ENCODE results near the gene ASPSCR1.
A peak's percentile ranks its signal among the peaks of the same experiment; 100 is the strongest.

Gene ASPSCR1

DNA sequence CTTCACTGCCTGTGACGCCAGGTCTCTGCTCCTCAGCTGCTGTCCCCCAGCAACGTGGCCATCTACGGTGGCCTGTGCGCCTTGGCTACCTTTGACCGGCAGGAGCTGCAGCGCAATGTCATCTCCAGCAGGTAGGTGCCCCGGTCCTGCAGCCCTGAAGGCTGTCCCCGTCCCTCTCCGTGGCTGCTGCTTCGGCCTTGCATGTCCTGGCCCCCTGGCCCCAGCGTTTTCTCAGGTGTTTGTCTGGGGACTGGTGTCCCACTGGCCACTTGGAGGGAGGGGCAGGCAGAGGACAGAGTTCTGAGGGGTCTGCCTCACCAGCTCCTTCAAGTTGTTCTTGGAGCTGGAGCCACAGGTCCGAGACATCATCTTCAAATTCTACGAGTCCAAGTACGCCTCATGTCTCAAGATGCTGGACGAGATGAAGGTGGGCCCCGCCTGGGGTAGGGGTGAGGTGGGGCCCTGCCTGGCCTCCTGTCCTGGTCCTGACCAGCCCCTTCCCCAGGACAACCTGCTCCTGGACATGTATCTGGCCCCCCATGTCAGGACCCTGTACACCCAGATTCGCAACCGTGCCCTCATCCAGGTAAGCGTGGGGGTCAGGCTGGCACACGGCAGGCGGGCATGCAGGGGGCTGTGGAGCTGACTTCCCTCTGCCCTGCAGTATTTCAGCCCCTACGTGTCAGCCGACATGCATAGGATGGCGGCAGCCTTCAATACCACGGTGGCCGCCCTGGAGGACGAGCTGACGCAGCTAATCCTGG lies 78.7 kb downstream of the ASPSCR1 start:
- no peak for DNase-seq (ENCODE audit: low spot score)

- no peak for DNase-seq (ENCODE audit: low spot score)
Observed at GRCh38 chr17:82056729-82057621, 79.5 kb downstream of the ASPSCR1 start.

DNA sequence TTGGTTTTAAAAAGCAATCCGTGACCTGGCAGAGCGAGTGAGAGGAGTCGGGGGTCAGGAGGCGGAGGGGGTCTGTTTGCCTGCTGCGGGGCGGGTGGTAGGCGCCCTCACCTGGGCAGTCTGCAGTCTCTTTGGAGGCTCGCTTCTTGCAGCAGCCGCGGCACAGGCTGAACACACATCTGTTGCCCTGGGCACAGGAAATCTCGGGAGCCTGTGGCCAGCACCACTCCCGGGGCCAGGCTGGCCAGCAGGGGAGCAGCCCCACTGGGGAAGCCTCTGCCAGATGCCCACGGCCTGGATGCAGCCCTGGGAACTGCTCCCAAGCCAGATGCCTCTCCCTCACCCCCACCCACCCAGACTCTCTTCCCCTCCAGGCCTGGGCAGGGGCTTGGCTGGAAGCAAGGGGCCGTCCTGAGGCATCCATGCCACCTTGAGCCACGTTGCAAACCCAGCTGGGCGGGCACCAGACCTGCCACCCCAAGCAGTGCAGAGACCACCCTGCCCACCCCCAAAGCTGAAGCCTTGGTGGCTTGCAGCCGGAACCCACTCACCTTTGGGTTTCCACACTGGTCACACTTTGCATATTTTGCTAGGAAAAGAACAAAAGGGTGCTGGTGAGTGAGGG lies 80.9 kb downstream of the ASPSCR1 start:
- no peak for DNase-seq (ENCODE audit: low spot score)

GRCh38 chr17:82058855-82059249 lies 81.4 kb downstream of the ASPSCR1 start:
- DNase-seq (ENCODE audit: low spot score): no peak

- no peak for DNase-seq (ENCODE audit: low spot score)
Observed at GRCh38 chr17:82059272-82060000, 82.0 kb downstream of the ASPSCR1 start.

- DNase-seq (ENCODE audit: low spot score): no peak
Observed at GRCh38 chr17:82060001-82060380, 82.6 kb downstream of the ASPSCR1 start.

DNA sequence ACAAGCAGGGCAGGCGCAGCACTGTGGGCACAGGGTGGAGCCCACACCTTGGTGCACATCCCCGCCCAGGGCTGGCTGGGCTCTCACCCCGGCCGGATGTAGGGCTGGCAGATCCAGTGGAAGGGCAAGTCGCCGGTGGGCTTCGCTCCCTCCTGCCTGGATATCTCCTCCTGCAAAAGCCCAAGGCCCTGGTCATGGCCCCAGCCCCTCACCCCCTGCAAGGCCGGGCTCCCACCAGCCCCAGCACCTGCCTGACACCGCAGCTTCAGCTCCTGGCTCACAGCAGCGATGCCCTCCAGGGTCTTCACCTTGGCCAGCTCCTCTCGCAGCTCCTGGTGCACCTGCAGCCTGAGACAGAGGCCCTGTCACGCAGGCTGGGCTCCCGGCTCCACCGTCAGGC lies 83.2 kb downstream of the ASPSCR1 start:
- DNase-seq (ENCODE audit: low spot score): no peak

- no peak for DNase-seq (ENCODE audit: low spot score)
Observed at GRCh38 chr17:82061047-82061925, 83.9 kb downstream of the ASPSCR1 start.

DNA sequence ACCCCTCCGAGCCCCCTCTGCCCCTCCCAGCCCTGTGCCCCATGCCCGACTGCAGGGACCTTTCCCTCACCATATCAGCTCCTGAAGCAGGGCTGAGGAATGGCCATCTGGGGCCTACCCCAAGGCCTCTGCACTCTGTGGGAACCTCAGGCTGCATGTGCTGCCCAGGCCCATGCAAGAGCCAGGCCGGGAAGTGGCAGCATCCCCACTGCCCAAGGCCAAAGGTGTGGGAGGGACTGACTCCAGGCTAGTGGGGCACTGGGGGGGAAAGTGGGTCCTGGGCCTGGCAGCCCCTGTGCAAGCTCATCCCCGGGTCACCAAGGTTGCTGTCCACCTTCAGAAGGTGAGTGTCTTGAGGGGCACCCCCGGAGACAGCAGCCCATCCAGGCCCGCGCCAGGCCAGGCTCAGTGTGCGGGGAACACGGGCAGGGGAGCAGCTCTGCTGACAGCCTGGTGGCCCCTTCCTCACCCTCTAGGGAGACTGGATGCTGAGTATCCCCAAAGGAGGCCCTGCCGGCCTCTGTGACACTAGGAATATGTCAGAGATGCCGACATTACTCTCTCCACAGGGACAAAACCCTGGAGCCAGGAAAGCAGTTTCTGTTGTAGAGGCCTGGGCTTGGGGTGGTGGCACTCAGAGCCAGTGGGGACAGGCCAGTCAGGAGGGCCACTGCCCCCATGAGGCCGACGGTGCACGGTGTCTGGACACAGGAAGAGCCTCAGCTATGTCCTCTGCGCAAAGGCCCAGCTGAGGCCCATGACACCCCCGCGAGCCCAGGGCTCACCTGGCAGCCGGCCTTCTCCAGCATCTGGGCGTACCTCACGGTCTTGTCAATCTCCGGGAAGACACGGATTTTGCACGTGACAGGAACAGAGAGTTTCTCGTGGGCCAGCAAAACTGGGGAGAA lies 84.9 kb downstream of the ASPSCR1 start:
- no peak for DNase-seq (ENCODE audit: low spot score)

DNA sequence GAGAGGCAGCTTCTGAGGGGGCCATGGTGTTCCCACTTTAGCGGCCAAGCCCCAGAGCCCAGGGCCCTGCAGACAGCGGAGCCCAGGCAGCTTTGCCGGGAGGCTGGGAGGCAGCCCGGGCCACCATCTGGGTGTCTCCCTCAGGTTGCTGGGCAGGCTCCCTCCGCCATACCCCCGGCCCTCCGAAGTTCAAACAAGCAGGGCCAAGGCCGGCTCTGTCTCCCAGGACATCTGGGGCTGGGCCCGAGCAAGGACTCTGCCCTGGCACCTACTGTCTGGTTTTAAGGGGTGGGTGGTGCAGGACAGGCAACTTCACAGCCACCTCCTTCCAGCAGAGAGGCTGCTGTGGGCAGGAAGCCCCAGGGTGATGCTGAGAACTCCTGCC lies 85.5 kb downstream of the ASPSCR1 start:
- DNase-seq (ENCODE audit: low spot score): no peak

DNA sequence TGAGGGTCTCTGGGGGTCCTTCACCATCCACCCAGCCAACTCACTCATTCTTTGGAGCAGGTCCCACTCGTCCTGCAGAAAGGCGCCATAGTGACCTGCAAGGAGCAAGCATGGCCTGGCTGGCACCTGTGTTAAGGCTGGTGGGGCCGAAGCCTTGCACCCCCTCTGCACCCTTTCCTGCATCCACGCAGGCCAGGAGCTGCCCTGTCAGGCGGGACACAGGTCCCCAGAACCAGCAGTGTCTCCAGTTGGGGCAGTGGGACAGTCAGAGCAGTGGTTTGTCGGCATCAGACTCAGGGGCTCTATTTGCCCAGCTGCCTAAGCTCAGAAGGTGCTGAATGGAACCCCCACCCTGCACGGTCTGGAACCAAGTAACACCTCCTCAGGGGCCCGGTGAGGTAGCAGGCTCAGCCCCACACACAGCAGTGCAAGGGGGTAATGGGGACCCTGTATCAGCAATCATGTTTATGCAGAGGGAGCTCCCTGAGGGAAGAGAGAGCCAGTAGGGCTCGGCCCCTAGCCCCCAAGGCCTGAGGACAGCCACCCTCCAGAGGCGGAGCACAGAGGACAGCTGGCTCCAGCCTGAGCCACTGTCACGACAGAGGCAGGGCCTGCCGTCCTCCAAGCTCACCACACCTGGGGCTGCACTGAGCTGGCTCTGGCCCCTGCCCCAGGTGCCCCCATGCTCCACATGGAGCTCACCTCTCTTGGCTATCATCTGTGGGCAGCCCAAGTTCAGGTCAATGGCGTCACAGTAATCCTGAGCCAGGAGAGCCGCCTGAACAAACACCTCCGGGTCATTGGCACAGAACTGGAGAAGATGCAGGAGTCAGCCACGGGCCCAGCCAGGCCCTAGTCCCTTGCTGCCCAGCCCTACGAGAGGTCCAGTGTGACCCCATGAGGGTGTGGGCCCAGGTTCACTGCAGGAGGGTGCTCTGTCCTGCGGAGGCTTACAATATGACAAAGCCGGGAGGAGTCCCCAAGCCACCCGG lies 86.3 kb downstream of the ASPSCR1 start:
- DNase-seq (ENCODE audit: low spot score): no peak

GRCh38 chr17:82064433-82065192 lies 87.2 kb downstream of the ASPSCR1 start:
- DNase-seq (ENCODE audit: low spot score): peak; percentile 14

DNA sequence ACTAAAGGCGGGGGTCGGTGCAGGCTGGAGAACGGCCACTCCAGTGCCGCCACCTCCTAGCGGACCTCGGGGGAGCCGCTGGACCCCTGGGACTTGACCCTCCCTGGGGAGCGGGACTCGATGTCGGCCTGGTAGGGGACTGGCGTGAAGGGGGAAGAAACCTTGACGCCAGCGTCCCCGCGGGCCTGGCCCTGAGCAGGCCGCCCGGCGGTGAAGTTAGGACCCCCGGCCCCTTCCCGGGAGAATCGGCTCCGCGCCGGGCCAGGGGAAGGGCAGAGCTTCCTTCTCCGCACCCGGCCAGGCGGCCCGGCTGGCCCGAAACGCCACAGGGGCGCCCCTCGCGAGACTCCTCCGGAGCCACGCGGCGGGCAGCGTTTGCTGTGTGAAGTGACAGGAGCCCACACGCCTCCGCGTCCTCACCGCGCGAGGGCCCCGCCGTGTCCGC lies 87.8 kb downstream of the ASPSCR1 start:
- DNase-seq (ENCODE audit: low spot score): peak; percentile 26

GRCh38 chr17:82065638-82066303 lies 88.3 kb downstream of the ASPSCR1 start, which contains the start of gene DUS1L:
DUS1L (minus strand) TSS chr17:82065804; CDS start chr17:82065059, 745 bp downstream.
- DNase-seq (ENCODE audit: low spot score): peak; percentile 66

Data from COLO829 (cell line).